ENCODE results near the gene PSD. TPM values are rescaled to one million over a fixed set of nuclear protein-coding genes. Genes with fewer than 3 reads are reported as not detected.

The PSD gene
- total and polyA plus RNA-seq, 9 of the 15 experiments (the other 6 are each of a cell fraction or from before 2014, with no cell fraction given), result 0.11 to 1.7 (median 0.54) TPM; not detected in 2

GRCh38 chr10:102421507-102421756, 2.8 kb upstream of the PSD start (continued):
- TF ChIP-seq LARP7 (IDR thresholded peaks at IDR 0.05) (no peak), TAF7 (tag; IDR thresholded peaks at IDR 0.05) (no peak), ZNF740 (CRISPR knock-in tag; IDR thresholded peaks at IDR 0.05) (0 out of 2 replicates have a peak, but pooled peaks have one; percentile 40), ZNF740 (tag; IDR thresholded peaks at IDR 0.05) (no peak), TRIM28 (IDR thresholded peaks at IDR 0.05) (no peak), HDGF (IDR thresholded peaks at IDR 0.05) (no peak), MTA3 (IDR thresholded peaks at IDR 0.05; ENCODE audit: borderline replicate concordance) (no peak), MEIS2 (IDR thresholded peaks at IDR 0.05; ENCODE audit: partially characterized antibody) (no peak), NFRKB (IDR thresholded peaks at IDR 0.05; ENCODE audit: low read depth) (no peak), ZFX (CRISPR knock-in tag; IDR thresholded peaks at IDR 0.05) (peak; percentile 37; the same call in 1 of the 2 replicates), MXI1 (IDR thresholded peaks at IDR 0.05; ENCODE audit: low read depth, low read length) (no peak), DIDO1 (tag; IDR thresholded peaks at IDR 0.05; ENCODE audit: low read depth) (no peak), ARID1B (IDR thresholded peaks at IDR 0.05) (no peak), RBBP5 (IDR thresholded peaks at IDR 0.05; ENCODE audit: borderline replicate concordance, insufficient read depth, low read length, poor library complexity, severe bottlenecking) (peak; percentile 41), THAP7 (CRISPR knock-in tag; IDR thresholded peaks at IDR 0.05) (no peak)
